ENCODE measurements around the gene CCDC127.

The CCDC127 gene

DNA sequence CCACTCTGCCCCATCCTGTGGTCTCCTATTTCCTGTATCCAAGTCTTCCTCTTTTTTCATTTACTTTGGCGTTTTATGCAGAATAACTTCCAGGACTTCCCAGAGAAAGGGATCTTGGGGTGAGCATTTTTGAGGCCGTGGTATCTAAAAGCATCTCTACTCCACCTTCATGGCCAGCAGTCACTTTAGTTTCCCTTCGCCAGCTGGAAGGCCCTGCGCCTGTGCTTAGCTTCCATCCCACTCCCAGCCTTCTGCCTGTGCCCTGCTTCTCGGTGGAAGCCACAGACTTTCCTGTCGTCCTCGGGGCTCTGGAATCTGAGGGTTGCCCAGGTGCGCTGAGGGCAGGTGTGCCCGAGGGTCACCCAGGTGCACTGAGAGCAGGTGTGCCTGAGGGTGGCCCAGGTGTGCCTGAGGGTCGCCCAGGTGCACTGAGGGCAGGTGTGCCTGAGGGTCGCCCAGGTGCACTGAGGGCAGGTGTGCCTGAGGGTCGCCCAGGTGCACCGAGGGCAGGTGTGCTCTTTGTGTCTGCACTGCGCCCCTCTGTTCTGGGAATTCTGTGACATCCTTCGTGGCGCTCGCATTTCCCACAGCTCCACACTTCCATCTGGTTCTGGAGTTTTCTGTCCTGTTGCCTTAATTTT, 59.0 kb downstream of the CCDC127 start:
- DNase-seq (ENCODE audit: low read depth in 2 of 2), result no peak

DNA sequence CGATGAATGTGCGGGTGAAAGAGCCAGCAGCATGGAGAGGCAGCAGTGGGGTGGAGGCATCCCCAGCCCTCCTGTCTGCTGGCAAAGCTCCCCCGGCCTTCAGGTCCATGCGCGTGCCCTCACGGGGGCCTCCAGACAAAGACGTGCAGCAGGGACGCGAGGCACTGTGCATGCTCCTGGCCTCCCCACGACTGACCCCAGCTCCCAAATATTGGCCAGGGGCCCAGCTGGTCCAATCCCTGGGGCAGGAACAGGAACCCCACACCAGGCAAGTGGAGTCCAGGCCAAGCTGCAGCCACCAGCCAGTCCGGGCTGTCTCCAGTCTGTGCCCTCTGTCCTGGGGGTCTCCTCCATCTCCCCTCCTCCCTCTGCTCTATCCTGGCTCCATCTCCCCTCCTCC, 60.2 kb downstream of the CCDC127 start:
- no peak for DNase-seq (ENCODE audit: low read depth in 2 of 2)

DNA sequence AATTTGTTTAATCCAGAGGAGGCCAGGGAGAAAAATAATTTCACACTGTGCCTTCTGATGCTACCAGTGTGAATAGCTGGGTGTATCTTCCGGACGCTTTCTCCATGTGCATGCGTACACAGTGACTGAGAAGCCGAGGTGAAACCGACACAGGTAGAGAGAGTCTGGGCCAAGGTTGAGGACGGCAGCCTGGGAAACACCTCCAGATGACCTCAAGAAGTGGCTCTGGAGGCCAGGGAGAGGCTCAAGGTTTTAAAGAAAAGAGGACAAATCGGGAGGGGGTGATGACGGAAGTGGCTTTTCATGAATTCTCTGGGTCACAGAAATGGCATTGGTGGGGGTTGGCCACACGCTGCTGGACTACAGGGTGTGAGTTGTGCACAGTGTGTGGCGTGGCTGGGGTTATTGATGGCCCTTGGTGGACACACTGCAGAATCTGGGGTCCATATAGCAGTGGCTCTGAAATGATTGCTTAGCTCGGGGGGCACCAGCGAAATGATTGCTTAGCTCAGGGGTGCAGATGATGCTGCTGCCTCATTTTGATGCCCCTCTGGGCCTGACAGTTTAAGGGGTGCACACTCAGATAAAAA, 60.7 kb downstream of the CCDC127 start:
- DNase-seq (ENCODE audit: low read depth in 2 of 2), result no peak

DNA sequence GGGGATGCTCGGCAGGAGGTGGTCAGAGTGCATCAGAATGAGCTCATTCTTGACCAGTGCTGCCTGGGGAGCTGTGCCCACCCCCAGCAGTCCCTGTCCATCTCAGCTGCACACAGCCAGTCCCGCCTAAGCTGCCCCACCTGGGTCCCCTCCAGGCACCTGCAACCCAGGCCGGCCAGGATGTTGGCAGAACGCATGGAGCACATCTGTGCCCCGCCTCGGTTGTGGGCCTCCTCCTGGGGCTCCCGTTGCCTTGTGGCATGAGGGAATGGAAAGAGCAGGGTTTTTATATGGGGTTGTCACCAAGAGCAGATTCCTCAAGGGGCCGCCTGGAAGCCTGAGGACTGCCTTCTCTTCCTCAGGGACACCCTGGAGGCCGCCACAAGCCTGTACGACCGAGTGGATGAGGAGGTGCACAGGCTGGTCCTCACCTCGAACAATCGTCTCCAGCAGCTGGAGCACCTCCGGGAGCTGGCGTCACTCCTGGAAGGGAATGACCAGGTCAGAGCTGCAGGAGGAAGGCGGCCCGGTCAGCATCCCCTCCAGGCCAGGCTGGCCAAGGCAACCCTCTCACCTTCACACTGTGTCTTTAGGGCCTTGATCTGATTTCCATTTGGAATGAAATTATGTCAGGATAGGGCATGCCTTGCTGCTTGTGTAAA, 61.4 kb downstream of the CCDC127 start:
- DNase-seq (ENCODE audit: low read depth in 2 of 2), result no peak

DNA sequence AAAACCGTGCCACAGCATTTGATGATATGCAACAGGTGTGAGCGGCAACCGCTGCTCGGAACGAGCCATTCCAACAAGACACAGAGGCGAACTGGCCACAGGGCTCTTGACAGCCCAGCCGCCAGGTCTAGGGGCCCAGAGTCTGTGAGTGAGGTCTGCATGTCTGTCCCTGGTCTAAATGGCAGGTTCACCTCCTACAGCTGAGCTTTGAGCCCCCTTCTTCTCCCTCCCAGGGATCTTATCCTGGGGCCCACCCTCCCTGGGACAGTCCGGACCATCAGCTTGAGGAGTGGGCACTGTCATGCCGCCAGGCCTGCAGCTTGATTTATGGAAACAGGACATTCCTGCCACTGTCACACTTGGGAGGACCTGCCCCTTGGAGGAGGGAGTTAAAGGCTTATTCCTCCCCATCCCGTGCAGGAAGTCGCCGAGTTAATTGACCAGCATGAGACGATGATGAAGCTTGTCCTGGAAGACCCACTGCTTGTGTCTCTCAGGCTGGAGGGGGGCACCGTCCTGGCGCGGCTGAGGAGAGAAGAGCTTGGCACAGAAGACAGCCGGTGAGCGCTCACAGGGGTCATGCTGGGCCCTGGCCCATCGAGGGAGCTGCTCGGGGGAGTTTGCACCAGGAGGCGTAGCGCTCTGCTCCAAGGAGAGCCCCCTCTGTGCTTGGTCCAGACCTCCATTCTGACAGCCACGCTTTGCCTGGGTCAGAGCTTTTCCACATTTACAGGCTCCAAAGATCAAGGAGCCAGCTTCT, 62.1 kb downstream of the CCDC127 start:
- no peak for DNase-seq (ENCODE audit: low read depth in 2 of 2)

DNA sequence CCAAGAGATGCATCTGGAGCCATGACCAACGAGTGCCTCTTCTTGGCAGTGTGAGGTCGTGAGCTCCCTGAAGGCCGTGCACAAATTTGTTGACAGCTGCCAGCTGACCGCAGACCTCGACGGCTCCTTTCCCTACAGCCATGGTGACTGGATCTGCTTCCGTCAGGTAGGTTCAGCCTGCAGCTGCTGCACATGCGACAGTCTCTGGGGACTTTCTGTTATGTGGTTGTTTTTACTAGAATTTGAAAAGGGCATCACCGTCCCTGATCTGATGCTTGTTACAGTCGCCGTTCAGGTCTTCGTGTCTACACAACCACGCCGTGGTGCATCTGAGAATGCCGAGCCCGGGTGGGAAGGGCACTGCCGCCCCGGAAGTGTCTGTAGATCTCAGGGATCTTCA, 63.1 kb downstream of the CCDC127 start:
- no peak for DNase-seq (ENCODE audit: low read depth in 2 of 2)

DNA sequence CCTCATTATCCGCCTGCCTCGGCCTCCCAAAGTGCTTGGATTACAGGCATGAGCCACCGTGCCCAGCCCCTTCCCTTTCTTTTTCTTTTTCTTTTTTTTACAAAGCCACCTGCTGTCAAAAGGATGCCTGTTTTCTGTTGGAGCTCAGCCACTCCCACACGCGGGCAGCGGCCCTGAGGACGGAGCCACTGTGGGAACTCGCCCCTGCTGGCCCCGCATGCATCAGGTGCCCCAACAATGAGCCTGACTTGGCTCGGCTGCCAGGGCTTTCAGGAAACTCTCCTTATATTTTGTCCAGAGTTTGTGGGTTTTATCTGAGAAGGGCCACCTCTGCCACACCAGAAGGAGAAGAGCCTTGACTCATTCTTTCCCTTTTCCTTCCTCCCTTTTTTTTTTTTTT, 63.7 kb downstream of the CCDC127 start:
- DNase-seq (ENCODE audit: low read depth in 2 of 2), result no peak

DNA sequence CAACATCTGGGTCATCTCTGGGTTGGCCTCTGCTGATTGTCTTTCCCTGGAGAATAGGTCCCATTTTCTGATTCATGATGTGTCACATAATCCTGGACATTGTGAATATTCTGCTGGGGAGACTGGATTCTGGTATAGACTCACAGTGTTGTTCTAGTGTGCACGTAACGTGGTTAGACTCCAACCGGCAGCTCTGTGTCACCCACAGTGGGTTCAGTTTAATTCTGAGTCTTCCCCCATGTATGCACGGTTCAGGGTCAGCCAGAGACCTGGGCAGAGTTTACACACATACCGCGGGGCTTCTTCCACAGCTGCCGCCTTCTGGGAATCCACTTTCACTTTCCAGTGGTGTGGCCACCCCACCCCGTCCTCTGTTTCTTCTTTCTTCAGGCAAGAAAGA, 64.7 kb downstream of the CCDC127 start:
- no peak for DNase-seq (ENCODE audit: low read depth in 2 of 2)

DNA sequence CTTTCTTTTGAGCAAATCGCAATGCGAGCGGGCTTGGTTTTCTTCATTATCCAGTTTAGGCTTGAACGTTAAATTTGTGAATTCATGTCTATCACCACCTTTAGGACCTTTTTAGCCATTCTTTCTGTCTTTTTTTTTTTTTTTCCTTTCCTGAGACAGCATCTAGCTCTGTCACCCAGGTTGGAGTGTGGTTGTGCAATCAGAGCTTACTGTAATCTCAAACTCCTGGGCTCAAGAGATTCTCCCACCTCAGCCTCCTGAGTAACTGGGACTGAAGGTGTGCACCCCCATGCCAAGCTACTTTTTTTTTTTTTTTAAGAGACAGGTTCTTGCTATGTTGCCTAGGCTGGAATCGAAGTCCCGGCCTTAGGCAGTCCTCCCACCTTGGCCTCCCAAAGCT, 65.9 kb downstream of the CCDC127 start:
- no peak for DNase-seq (ENCODE audit: low read depth in 2 of 2)

DNA sequence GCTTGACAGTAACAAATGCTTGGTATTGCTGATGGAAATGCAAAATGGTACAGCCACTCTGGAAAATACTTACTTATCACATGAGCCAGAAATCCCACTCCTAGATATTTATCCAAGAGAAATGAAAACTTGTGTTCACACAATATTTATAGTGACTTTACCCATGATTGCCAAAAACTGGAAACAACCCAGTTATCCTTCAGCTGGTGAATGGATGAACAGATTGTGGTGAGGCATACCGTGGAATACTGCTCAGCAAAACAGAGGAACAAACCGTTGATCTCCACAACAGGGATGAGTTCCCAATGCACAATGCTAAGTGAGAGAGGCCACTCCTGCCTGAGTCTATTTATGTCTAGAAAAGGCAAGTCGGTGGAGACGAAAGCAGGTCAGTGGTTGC, 67.2 kb downstream of the CCDC127 start:
- DNase-seq (ENCODE audit: low read depth in 2 of 2), result no peak

DNA sequence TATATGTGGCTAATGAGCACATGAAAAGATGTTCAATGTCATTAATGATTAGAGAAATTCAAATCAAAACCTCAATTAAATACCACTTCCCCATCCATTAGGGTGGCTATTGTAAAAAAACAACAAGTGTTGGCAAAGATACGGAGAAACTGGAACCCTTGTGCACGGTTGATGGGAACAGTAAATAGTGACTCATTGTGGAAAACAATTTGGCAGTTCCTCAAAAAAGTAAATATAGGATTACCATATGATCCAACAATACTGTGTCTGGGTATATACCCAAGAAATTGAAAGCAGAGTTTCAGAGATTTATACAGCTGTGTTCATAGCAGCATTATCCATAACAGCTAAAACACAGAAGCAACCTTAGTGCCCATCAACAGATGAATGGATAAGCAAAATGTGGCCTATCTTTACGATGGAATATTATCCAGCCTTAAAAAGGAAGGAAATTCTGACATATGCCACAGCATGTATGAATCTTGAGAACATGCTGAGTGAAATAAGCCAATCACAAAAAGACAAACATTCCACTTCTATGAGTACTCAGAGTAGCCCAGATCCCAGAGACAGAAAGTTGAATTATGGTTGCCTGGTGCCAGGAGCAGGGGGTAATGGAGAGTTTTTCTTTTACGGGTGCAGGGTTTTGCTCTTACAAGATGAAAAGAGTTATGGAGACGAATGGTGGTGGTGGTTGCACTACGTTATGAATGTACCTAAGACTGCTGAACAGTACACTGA, 68.0 kb downstream of the CCDC127 start:
- DNase-seq (ENCODE audit: low read depth in 2 of 2), result no peak

DNA sequence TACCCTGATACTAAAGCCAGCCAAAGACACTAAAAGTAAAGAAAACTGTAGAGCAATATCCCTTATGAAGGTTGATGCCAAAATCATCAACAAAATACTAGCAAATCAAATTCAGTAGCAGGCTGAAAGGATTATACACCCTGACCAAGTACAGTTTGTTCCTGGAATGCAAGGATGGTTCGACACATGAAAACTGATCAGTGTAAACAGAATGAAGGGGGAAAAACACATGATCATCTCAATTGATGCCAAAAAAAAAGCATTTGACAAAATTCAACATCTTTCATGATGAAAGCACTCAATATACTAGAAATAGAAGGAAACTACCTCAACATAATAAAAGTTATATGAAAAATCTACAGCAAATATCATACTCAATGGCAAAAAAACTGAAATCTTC, 70.2 kb downstream of the CCDC127 start:
- DNase-seq (ENCODE audit: low read depth in 2 of 2), result no peak
